Neural progenitor cell (in vitro differentiated cells): Measurements from ENCODE around the gene DUSP11. TPM values are rescaled to one million over a fixed set of nuclear protein-coding genes. Genes with fewer than 3 reads are reported as not detected.

Source experiments
- DNase-seq: peaks from one replicate; pipeline ENCODE4 v3.0.0-alpha.2; 2016; ENCODE audit warnings: low spot score
- H2AFZ ChIP-seq: fragments of 200-600 bp; sonication (generic); replicated peaks from 2 replicates; pipeline ENCODE4 v1.6.1; 2016; ENCODE audit warnings: antibody characterized with exemption
- H3F3A ChIP-seq: fragments of 200-600 bp; sonication (generic); 2 replicates; pipeline ENCODE4 v1.6.1; 2016; ENCODE audit warnings: antibody characterized with exemption, low read depth
- H3K27ac ChIP-seq: fragments of 200-600 bp; sonication (generic); 2 replicates; pipeline ENCODE4 v1.5.1; 2016; ENCODE audit warnings: mild to moderate bottlenecking
- H3K27me3 ChIP-seq: fragments of 200-600 bp; sonication (generic); 2 replicates; pipeline ENCODE4 v1.6.1; 2016; ENCODE audit warnings: mild to moderate bottlenecking, moderate library complexity
- H3K36me3 ChIP-seq: fragments of 200-600 bp; sonication (generic); 2 replicates; pipeline ENCODE4 v1.5.1; 2016
- H3K4me1 ChIP-seq: fragments of 200-600 bp; sonication (generic); 2 replicates; pipeline ENCODE4 v1.6.1; 2016; ENCODE audit warnings: mixed run types
- H3K4me2 ChIP-seq: fragments of 200-600 bp; sonication (generic); 2 replicates; pipeline ENCODE4 v1.6.1; 2016
- H3K4me3 ChIP-seq: fragments of 200-600 bp; sonication (generic); 2 replicates; pipeline ENCODE4 v1.5.1; 2016
- H3K79me2 ChIP-seq: fragments of 200-600 bp; sonication (generic); 2 replicates; pipeline ENCODE4 v1.6.1; 2016; ENCODE audit warnings: low read depth
- H3K9ac ChIP-seq: fragments of 200-600 bp; sonication (generic); 2 replicates; pipeline ENCODE4 v1.6.1; 2016
- H3K9me3 ChIP-seq: fragments of 200-600 bp; sonication (generic); 2 replicates; pipeline ENCODE4 v1.5.1; 2016; ENCODE audit warnings: low read depth
- H4K20me1 ChIP-seq: fragments of 200-600 bp; sonication (generic); 2 replicates; pipeline ENCODE4 v1.6.1; 2016; ENCODE audit warnings: low read depth
- H3K27ac Mint-ChIP-seq: 3 replicates; pipeline ENCODE4 v1.8.0; 2021; ENCODE audit warnings: mixed read lengths
- H3K27me3 Mint-ChIP-seq: 2 replicates; pipeline ENCODE4 v1.8.0; 2022; ENCODE audit warnings: low read depth, mild to moderate bottlenecking, inconsistent platforms, moderate library complexity, mixed read lengths; ENCODE audit not compliant: insufficient read depth
- H3K36me3 Mint-ChIP-seq: 3 replicates; pipeline ENCODE4 v1.8.0; 2021; ENCODE audit warnings: mixed read lengths
- H3K4me1 Mint-ChIP-seq: 3 replicates; pipeline ENCODE4 v1.8.0; 2021; ENCODE audit warnings: mixed read lengths
- H3K4me3 Mint-ChIP-seq: 3 replicates; pipeline ENCODE4 v1.8.0; 2021; ENCODE audit warnings: mild to moderate bottlenecking, moderate library complexity, mixed read lengths
- H3K9me3 Mint-ChIP-seq: 3 replicates; pipeline ENCODE4 v1.8.0; 2020; ENCODE audit warnings: mixed read lengths
- CTCF ChIP-seq: fragments of 200-600 bp; sonication (generic); IDR thresholded peaks from 2 replicates; pipeline ENCODE4 v1.5.1; 2017; ENCODE audit warnings: antibody characterized with exemption, mild to moderate bottlenecking
- EZH2 ChIP-seq: fragments of 200-600 bp; sonication (generic); IDR thresholded peaks from 2 replicates; pipeline ENCODE4 v1.6.1; 2017; ENCODE audit warnings: antibody characterized with exemption, mild to moderate bottlenecking, moderate library complexity
- EZH2phosphoT487 ChIP-seq: fragments of 200-600 bp; sonication (generic); IDR thresholded peaks from 2 replicates; pipeline ENCODE4 v1.6.1; 2017; ENCODE audit warnings: antibody characterized with exemption
- total RNA-seq: library from RNA; depleted of rRNA; stranded (reverse); fragments of >200 nt; gene quantifications from 2 replicates; pipeline ENCODE4 v1.2.3, GENCODE V29; 2015; ENCODE audit warnings: low replicate concordance

DUSP11 gene
- total RNA-seq: 29.5 and 43.5 TPM in 2 replicates

DNA sequence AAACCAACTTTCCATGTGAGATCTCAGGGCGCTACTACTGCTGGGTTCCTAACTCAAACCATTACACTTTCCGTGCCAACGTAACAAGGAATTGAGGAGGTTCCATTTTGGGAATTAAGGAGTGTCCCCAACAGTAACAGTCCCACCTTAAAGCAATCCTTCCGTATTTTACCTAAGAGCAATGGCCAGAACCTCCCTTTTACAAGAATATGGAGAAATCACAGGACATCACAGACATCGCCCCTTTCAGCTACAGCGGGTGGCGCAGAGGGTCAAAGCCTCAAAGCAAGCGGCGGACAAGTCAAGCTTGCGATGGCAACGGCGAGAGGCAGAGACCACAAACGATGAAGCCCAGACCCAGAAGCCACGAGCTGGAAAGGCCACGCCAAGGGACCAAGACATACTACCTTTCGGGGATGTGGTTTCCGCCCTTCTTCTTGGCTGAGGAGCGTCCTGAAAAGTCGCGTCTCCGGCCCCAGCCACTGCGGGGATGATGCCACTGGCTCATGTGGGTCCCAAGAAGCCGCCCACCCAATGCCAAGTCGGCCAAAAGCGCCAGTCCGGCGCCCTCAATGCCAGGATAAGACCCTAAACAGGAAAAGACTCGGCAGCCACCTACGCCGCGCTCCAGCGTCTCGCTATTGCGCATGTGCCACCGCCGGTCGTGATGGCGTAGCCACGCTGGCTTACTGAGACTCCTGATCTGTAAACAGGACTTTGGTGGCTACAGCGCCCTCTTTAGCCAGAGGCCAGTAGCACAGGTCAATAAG lies at the start of gene DUSP11:
TSS of gene DUSP11 (minus strand) at position 637 of the 770 bp plus-strand sequence. CDS start at position 508, 129 bp downstream.
- no peaks in the 10 kb centered on the region for H3K9me3 ChIP-seq
- H3K27ac Mint-ChIP-seq: peak within 1 kb of the TSS; percentile 98
- H3K27me3 Mint-ChIP-seq: no peaks in the 10 kb centered on the region
- peaks cover 18% of the 10 kb centered on the region for H3K79me2 ChIP-seq
- peaks cover 3% of the 10 kb centered on the region for H3K36me3 Mint-ChIP-seq
- H4K20me1 ChIP-seq: no peaks in the 10 kb centered on the region
- no peaks in the 10 kb centered on the region for H3K36me3 ChIP-seq
- peaks cover 9% of the 10 kb centered on the region for H3K4me1 Mint-ChIP-seq
- peak within 1 kb of the TSS; percentile 92 for H3K4me2 ChIP-seq
- H3K9ac ChIP-seq: peak within 1 kb of the TSS; percentile 48
- peak within 1 kb of the TSS; percentile 86 for H2AFZ ChIP-seq
- no peaks in the 10 kb centered on the region for H3K9me3 Mint-ChIP-seq
- H3F3A ChIP-seq: no peaks in the 10 kb centered on the region
- H3K27ac ChIP-seq: no peak within 1 kb of the TSS
- peaks cover 7% of the 10 kb centered on the region for H3K4me1 ChIP-seq
- peak; percentile 96 for DNase-seq
- peak within 1 kb of the TSS; percentile 65 for H3K4me3 ChIP-seq
- H3K27me3 ChIP-seq: no peaks in the 10 kb centered on the region
- TF ChIP-seq CTCF (peak; percentile 87), EZH2 (no peak)
- H3K4me3 Mint-ChIP-seq: peak within 1 kb of the TSS; percentile 100

DNA sequence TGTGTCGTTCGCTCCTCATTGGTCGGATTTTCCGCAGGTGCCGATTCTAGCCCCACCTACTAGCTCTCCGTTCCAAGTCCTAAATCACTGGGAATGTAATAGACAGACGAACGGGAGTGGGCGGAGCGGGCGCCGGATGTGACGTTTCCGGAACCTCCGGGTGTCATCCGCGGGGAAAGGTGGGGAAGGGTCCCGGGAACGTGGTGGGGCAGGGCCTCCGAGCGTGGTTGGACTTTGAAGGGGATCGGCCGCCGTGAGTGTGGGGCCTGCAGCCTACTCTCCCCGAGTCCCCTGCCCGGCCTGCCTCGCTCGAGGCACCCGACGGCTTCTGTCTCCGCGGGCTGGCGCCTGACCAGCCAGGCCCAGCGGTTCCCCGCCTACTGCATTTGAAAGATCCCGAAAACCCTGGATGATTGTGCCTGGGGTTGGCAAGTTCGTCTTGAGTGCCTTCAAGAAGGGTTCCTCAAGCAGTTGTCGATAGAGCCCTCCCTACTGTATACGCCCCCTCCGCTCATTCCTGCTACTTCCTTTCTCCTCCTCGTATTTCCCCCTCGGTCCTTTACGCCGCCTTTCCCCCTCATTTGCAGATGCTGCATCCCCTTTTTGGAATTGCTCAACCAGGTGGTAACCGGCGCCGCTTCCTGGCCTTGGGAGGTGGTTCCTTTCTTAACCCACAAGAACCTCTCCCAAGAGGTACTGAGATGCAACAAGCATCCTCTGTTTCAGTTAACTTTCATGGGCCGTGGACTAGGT lies 49.1 kb upstream of the DUSP11 start, which contains the start of gene STAMBP:
TSS of gene STAMBP (plus strand) at position 144 of the 753 bp plus-strand sequence. CDS start 1,896 bp downstream, outside the sequence.
- DNase-seq: peak; percentile 97
- Histone ChIP-seq H4K20me1 (no peaks in the 10 kb centered on the region), H3F3A (peaks cover 10% of the 10 kb centered on the region), H3K4me1 (peaks cover 9% of the 10 kb centered on the region), H3K36me3 (no peaks in the 10 kb centered on the region), H3K79me2 (peaks cover 33% of the 10 kb centered on the region), H3K9me3 (no peaks in the 10 kb centered on the region), H3K27ac (peak within 1 kb of the TSS; percentile 81), H3K27me3 (peaks cover 35% of the 10 kb centered on the region), H3K4me3 (peak within 1 kb of the TSS; percentile 68), H3K4me2 (peak within 1 kb of the TSS; percentile 86), H2AFZ (peak within 1 kb of the TSS; percentile 93), H3K9ac (peak within 1 kb of the TSS; percentile 60)
- Mint-ChIP-seq H3K9me3 (no peaks in the 10 kb centered on the region), H3K27ac (peak within 1 kb of the TSS; percentile 7), H3K4me1 (peaks cover 21% of the 10 kb centered on the region), H3K4me3 (peak within 1 kb of the TSS; percentile 95), H3K27me3 (no peaks in the 10 kb centered on the region), H3K36me3 (peaks cover 8% of the 10 kb centered on the region)
- no peak for TF ChIP-seq EZH2phosphoT487
- peak; percentile 49 for TF ChIP-seq EZH2

- no peak for DNase-seq
- H3K9me3 ChIP-seq: no peaks in the 10 kb centered on the region
- H4K20me1 ChIP-seq: no peaks in the 10 kb centered on the region
- TF ChIP-seq EZH2phosphoT487: no peak
- TF ChIP-seq EZH2: no peak
- no peak for TF ChIP-seq CTCF
- no peaks in the 10 kb centered on the region for H3K36me3 ChIP-seq
- peaks cover 9% of the 10 kb centered on the region for H3K4me1 ChIP-seq
- Mint-ChIP-seq H3K27me3 (no peaks in the 10 kb centered on the region), H3K36me3 (peaks cover 8% of the 10 kb centered on the region), H3K9me3 (no peaks in the 10 kb centered on the region), H3K4me1 (peaks cover 21% of the 10 kb centered on the region), H3K4me3 (peak overlapping the region; percentile 95), H3K27ac (no peak overlapping the region)
- peak overlapping the region; percentile 86 for H3K4me2 ChIP-seq
- no peak overlapping the region for H3K27ac ChIP-seq
- peaks cover 32% of the 10 kb centered on the region for H3K79me2 ChIP-seq
- H3F3A ChIP-seq: peaks cover 10% of the 10 kb centered on the region
- H3K27me3 ChIP-seq: peaks cover 35% of the 10 kb centered on the region
- H2AFZ ChIP-seq: peak overlapping the region; percentile 93
- no peak overlapping the region for H3K9ac ChIP-seq
- H3K4me3 ChIP-seq: peak overlapping the region; percentile 68
Observed at GRCh38 chr2:73828389-73828817, 48.5 kb upstream of the DUSP11 start.
